BE2C (cell line): Measurements from ENCODE around the gene SEC14L6.

Experiments
- DNase-seq: peaks from one replicate; pipeline ENCODE4 v3.0.0-alpha.2; 2020
- H3K27me3 ChIP-seq: fragments of 250-450 bp; sonication (Bioruptor Pico); 2 replicates; pipeline ENCODE4 v1.5.1; 2020; ENCODE audit warnings: mild to moderate bottlenecking
- H3K36me3 ChIP-seq: fragments of 250-450 bp; sonication (Bioruptor Pico); 2 replicates; pipeline ENCODE4 v1.5.1; 2020; ENCODE audit warnings: mild to moderate bottlenecking
- H3K4me1 ChIP-seq: fragments of 250-450 bp; sonication (Bioruptor Pico); 2 replicates; pipeline ENCODE4 v1.5.1; 2020
- H3K4me3 ChIP-seq: 2 replicates; pipeline ENCODE4 v1.5.1; 2011; ENCODE audit warnings: low read depth, low read length
- H3K9me3 ChIP-seq: fragments of 250-450 bp; sonication (Bioruptor Pico); 2 replicates; pipeline ENCODE4 v1.5.1; 2020
- TF ChIP-seq, protein P1 (sequence below): IDR thresholded peaks from 2 replicates; pipeline ENCODE4 v1.5.1; 2012; ENCODE audit warnings: mild to moderate bottlenecking, low read depth, low read length

The SEC14L6 gene

DNA sequence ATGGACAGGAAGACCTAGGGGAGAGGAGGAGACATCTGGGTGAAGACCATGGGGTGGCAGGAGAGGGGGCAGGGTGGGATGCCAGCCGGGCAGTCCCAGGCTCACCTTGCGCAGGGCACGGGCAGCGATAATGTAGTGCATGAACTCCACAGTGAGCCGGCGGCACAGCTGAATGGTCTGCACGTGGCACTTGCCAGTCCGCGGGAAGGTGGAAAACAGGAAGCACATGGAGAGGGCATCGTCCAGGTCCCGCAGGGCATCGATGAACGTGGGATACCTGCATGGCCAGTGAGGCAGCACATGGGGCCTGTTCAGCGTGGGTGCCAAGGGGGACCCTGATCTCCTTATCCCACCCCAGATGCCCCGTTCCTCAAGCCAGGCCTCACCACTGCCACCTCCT is 37.9 kb upstream of the SEC14L6 start:
- TF ChIP-seq, protein P1, sequence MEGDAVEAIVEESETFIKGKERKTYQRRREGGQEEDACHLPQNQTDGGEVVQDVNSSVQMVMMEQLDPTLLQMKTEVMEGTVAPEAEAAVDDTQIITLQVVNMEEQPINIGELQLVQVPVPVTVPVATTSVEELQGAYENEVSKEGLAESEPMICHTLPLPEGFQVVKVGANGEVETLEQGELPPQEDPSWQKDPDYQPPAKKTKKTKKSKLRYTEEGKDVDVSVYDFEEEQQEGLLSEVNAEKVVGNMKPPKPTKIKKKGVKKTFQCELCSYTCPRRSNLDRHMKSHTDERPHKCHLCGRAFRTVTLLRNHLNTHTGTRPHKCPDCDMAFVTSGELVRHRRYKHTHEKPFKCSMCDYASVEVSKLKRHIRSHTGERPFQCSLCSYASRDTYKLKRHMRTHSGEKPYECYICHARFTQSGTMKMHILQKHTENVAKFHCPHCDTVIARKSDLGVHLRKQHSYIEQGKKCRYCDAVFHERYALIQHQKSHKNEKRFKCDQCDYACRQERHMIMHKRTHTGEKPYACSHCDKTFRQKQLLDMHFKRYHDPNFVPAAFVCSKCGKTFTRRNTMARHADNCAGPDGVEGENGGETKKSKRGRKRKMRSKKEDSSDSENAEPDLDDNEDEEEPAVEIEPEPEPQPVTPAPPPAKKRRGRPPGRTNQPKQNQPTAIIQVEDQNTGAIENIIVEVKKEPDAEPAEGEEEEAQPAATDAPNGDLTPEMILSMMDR: no peak
- Histone ChIP-seq H3K27me3 (no peaks in the 10 kb centered on the region), H3K4me1 (no peaks in the 10 kb centered on the region), H3K9me3 (no peaks in the 10 kb centered on the region), H3K4me3 (no peak overlapping the region), H3K36me3 (peaks cover 97% of the 10 kb centered on the region)
- no peak for DNase-seq

DNA sequence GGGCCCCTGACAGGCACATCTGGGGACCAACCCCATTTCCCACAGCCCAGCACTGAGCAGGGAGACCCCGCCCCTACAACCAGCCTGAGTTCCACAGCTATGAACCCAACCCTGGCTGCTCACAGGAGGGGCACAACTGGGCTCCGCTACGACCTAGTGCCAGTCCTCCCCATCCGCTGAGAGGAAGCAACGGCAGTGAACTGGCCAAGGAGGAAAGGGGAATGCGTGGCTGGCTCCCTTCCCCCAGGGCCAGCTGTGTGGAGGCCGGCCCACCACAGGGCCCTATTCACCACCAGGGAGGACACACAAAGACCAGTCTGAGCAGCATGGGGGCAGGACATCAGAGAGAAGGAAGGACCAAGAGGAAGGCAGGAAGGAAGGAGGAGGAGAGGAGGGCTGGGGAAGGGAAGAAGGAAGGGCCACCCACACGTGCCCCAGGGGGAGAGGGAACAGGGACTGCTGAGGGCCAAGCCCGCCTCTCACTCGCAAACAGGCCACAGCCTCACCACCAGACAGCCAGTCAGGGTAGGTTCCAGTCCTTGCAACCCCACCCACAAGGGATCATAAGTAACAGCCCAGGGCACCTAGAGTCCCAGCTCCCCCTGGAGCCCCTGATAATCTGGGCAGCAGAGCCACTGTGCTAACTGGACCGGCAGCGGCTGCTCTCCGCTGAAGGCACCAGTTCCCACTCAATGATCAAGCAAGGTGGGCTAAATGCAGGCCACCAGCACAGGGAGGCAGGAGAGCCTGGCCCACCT is 36.4 kb upstream of the SEC14L6 start:
- Histone ChIP-seq H3K36me3 (peaks cover 97% of the 10 kb centered on the region), H3K9me3 (no peaks in the 10 kb centered on the region)
- TF ChIP-seq, protein P1: no peak

DNA sequence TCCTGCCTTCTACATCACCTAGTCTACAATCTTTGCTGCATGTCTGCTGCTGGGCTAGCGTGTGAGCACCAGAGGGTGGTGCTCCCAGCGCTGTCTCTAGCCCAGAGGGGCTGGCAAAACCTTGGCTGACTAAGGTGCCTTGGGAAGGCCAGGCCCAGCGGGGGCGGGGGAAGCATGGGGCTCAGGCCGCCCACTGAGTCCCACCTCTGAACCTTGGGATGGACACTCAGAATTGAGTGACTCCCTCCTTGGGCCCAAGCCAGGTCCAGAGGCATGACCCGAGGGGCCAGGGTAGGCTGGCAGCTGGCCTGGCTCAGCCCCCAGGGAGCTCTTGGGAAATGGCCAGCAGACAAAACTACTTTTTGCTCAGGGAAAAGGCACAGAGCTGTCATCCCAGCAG is 35.5 kb upstream of the SEC14L6 start:
- no peaks in the 10 kb centered on the region for H3K4me1 ChIP-seq
- H3K9me3 ChIP-seq: no peaks in the 10 kb centered on the region
- no peaks in the 10 kb centered on the region for H3K27me3 ChIP-seq
- DNase-seq: no peak
- TF ChIP-seq, protein P1: no peak
- peaks cover 97% of the 10 kb centered on the region for H3K36me3 ChIP-seq
- H3K4me3 ChIP-seq: no peak overlapping the region

More for the DNA sequence above, 36.4 kb upstream of the SEC14L6 start:
- no peak for DNase-seq
- H3K4me3 ChIP-seq: no peak overlapping the region
- no peaks in the 10 kb centered on the region for H3K4me1 ChIP-seq
- no peaks in the 10 kb centered on the region for H3K27me3 ChIP-seq

DNA sequence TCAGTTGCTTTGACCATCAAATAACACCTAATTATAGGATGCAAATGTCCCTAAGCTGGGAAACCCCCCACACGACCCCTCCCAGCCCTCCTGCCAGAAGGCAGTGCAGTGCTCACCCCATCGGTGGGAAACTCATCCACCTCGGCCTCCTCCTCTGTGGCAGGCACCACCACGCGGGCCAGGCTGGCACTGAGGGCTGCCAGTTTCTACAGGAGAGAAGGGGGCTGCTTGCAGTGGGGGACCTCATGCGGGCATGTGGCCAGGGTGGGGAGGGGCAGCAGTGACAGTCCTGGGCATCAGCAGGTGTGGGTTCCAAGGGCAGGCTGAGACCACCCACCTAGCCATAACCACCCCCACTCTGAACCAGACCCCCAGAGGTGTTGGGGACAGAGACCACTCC is 34.4 kb upstream of the SEC14L6 start:
- TF ChIP-seq, protein P1: no peak
- no peak for DNase-seq
- Histone ChIP-seq H3K4me1 (peaks cover 4% of the 10 kb centered on the region), H3K27me3 (no peaks in the 10 kb centered on the region), H3K9me3 (no peaks in the 10 kb centered on the region), H3K36me3 (peaks cover 97% of the 10 kb centered on the region), H3K4me3 (no peak overlapping the region)

DNA sequence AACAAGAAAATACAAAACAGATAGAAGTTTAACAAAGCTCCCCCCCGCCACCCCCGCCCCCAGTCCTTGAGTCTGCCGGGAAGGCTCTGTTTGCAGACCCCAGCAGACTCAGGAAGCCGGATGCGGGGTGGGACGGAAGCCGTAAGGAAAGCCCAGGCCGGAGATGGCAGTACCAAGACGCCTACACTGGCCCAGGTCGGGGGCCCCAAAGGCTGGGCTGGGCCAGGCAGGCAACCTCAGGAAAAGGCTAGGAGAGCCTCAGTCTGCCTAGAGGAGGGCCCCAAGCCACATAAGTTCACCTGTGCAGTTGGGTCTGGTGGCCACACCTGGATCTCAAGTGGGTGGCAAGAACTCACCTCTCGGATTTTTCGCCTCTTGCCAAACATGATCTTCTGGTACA is 31.9 kb upstream of the SEC14L6 start:
- Histone ChIP-seq H3K36me3 (peaks cover 80% of the 10 kb centered on the region), H3K27me3 (no peaks in the 10 kb centered on the region), H3K4me1 (peaks cover 16% of the 10 kb centered on the region), H3K4me3 (no peak overlapping the region), H3K9me3 (no peaks in the 10 kb centered on the region)
- no peak for DNase-seq
- TF ChIP-seq, protein P1: no peak

DNA sequence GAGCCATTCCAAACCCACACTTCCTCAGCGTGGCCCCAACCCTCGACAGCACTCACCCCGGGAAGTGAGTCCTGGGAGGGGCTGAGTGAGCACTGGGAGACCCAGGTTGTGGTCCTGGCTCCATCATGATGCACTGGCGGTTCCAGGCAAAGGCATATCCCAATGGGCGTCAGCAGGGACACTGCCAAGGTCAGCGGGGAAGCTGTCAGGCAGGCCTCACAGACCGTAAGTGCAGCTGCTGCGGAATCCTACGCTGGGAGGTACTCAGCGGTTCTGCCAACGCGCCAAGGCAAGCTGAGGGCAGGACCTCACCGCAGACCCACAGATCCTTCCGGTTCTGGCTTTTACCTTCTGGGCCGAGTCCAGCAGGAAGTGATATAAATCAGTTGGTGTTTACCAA is 29.3 kb upstream of the SEC14L6 start:
- no peak overlapping the region for H3K4me3 ChIP-seq
- H3K36me3 ChIP-seq: peaks cover 53% of the 10 kb centered on the region
- no peaks in the 10 kb centered on the region for H3K9me3 ChIP-seq
- no peak for DNase-seq
- peaks cover 16% of the 10 kb centered on the region for H3K4me1 ChIP-seq
- TF ChIP-seq, protein P1: no peak
- H3K27me3 ChIP-seq: no peaks in the 10 kb centered on the region
